GM13976 (cell line): Measurements from ENCODE around the gene DDOST.

Experiments
- DNase-seq: peaks from one replicate; pipeline ENCODE4 v3.0.0; 2012; ENCODE audit warnings: low spot score
- CTCF ChIP-seq: IDR thresholded peaks from 2 replicates; pipeline ENCODE4 v1.5.1; 2012; ENCODE audit warnings: borderline replicate concordance, mild to moderate bottlenecking; ENCODE audit not compliant: insufficient read depth; ENCODE audit errors: extremely low read depth, missing control alignments, control extremely low read depth
- in situ Hi-C: fragments of 300-500 bp; cut with MboI; formaldehyde crosslinking; loops from one replicate; pipeline ENCODE4 v1.12.0; 2022; ENCODE audit warnings: low sequenced_read_pairs, mixed read lengths, inconsistent platforms; ENCODE audit not compliant: unreplicated experiment

Gene DDOST

DNA sequence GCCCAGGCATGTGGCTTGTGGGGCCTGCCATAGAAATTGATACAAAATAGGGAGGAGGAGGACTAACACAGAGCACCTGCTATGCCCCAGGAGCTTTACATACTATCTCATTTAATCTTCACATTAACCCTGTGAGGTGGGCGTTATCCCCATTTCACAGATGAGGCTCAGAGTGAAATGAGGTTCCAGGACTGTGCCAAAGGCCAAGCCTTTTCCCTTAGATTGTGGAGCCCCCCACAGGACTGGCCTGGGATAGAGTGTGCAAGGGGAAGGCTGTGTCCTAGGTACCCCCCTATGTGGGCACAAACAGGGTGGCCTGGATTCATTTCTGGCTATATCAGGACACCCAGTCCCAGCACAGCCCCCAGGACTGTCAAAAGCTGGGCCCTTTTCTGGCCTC lies 2.2 kb upstream of the DDOST start:
- no peak for TF ChIP-seq CTCF
- in situ Hi-C loops: no loop called here
- no peak for DNase-seq

GRCh38 chr1:20662110-20662475 lies 924 bp upstream of the DDOST start:
- TF ChIP-seq CTCF: no peak
- in situ Hi-C loops: no loop called here
- DNase-seq: no peak

GRCh38 chr1:20660847-20661206 lies 342 bp downstream of the DDOST start:
- no peak for DNase-seq
- in situ Hi-C loops: no loop called here

GRCh38 chr1:20660363-20660762 lies 806 bp downstream of the DDOST start:
- no peak for TF ChIP-seq CTCF
- in situ Hi-C loops: no loop called here
- no peak for DNase-seq

More at GRCh38 chr1:20660847-20661206, 342 bp downstream of the DDOST start:
- no peak for TF ChIP-seq CTCF

DNA sequence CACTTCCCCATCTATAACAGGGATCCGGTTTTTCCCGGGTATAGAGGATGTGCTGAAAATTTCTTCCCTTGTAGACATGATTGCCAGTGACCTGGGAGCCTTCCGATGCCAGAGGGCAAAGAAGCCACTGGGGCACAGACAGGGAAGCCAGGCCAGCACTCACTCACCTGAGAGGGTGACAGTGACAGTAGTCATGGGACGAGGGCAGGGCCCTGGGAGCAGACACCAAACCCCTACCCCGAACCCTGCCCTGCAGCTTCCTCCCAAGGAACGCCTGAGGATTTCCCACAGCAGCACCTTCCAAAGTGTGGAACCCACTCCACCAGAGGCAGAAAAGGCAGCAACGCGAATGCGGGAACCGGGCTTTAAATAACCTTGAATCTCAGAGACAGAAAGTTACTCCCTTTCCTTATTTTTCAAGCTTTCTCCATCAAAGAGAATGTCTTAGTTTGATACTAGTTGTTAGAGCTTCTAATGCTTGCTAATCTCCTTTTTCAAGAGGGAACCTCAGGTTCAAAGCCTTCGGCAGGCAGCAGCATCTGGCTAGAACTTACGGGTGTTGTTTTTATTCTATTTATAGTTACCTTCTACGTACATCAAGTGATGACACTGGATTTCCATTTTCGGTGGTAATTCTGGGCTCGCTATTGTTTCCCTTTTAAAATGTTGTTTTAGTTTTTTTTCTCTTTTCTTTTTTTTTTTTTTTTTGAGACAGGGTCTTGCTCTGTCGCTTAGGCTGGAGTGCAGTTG lies 2.8 kb downstream of the DDOST start:
- in situ Hi-C loops: no loop called here
- no peak for DNase-seq
- no peak for TF ChIP-seq CTCF

DNA sequence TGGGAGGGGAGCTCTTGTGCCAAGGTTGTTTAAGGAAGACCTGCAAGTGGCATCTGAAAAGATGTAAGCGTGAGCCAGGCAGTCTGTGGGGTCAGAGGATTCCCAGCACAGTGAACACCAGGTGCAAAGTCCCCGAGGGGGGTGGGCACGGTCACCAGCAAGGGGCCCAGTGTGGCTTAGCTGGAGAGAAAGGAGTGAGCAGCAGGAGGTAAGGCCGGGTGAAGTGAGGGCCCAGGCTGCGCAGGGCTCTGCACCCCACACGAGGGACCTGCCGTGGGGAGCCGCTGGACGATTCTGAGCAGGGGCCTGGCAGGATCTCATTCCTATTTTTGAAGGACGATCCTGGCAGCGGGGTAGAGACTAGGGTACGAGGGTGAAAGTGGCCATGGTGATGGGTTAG lies 4.1 kb downstream of the DDOST start:
- no peak for DNase-seq
- in situ Hi-C loops: no loop called here
- no peak for TF ChIP-seq CTCF
